ENCODE data around the gene TALDO1. TPM values are rescaled to one million over a fixed set of nuclear protein-coding genes. Genes with fewer than 3 reads are reported as not detected.
A peak's percentile ranks its signal among the peaks of the same experiment; 100 is the strongest.

The TALDO1 gene
- total RNA-seq, 1 experiment from 2014 or later, result 379 TPM

GRCh38 chr11:706957-707816, 40.1 kb upstream of the TALDO1 start:
- H3K4me1 Mint-ChIP-seq (ENCODE audit: low read depth, unreplicated experiment), result peaks cover 33% of the 10 kb centered on the region
- peak; percentile 72 for DNase-seq
- no peaks in the 10 kb centered on the region for H3K9me3 Mint-ChIP-seq (ENCODE audit: low read depth, unreplicated experiment)
- intact Hi-C loops (cut with micrococcal nuclease; ENCODE audit: unreplicated experiment), result loop anchor here (10.0 kb wide), 1 partner anchor 142 kb away; the partner anchor contains the start of genes LMNTD2 and RASSF7
- peak overlapping the region; percentile 88 for H3K4me3 Mint-ChIP-seq (ENCODE audit: low read depth, unreplicated experiment)
- no peaks in the 10 kb centered on the region for H3K27me3 Mint-ChIP-seq (ENCODE audit: unreplicated experiment)
- CTCF ChIA-PET, result interaction anchor here (0.7 to 1.5 kb wide), 3 partner anchors 11 to 68 kb away, joined by 3 to 8 read pairs (median 4); no protein-coding TSS in a partner anchor
- TF ChIP-seq CTCF (IDR thresholded peaks at IDR 0.05; ENCODE audit: unreplicated experiment), result no peak
- TSS peak; percentile 36 for BruUV-seq (replicated peaks)
- H3K36me3 Mint-ChIP-seq (ENCODE audit: insufficient read depth, unreplicated experiment), result peaks cover 67% of the 10 kb centered on the region
- H3K27ac Mint-ChIP-seq (ENCODE audit: unreplicated experiment), result peak overlapping the region; percentile 87

- Mint-ChIP-seq H3K27ac (ENCODE audit: unreplicated experiment) (peak overlapping the region; percentile 87), H3K4me3 (ENCODE audit: low read depth, unreplicated experiment) (peak overlapping the region; percentile 88), H3K4me1 (ENCODE audit: low read depth, unreplicated experiment) (peaks cover 33% of the 10 kb centered on the region), H3K27me3 (ENCODE audit: unreplicated experiment) (no peaks in the 10 kb centered on the region), H3K36me3 (ENCODE audit: insufficient read depth, unreplicated experiment) (peaks cover 69% of the 10 kb centered on the region), H3K9me3 (ENCODE audit: low read depth, unreplicated experiment) (no peaks in the 10 kb centered on the region)
- CTCF ChIA-PET, result interaction anchor here (0.7 kb wide), 1 partner anchor 46 kb away, joined by 3 read pairs; no protein-coding TSS in a partner anchor
- no peak for TF ChIP-seq CTCF (IDR thresholded peaks at IDR 0.05; ENCODE audit: unreplicated experiment)
- intact Hi-C loops (cut with micrococcal nuclease; ENCODE audit: unreplicated experiment), result loop anchor here (10.0 kb wide), 1 partner anchor 143 kb away; the partner anchor contains the start of genes LMNTD2 and RASSF7
- no TSS peak for BruUV-seq (replicated peaks)
- DNase-seq, result peak; percentile 74
These were observed 39.3 kb upstream of the TALDO1 start for GRCh38 chr11:707817-708420.

GRCh38 chr11:708511-708910, 38.8 kb upstream of the TALDO1 start:
- BruUV-seq (replicated peaks), result no TSS peak
- Mint-ChIP-seq H3K27me3 (ENCODE audit: unreplicated experiment) (no peaks in the 10 kb centered on the region), H3K9me3 (ENCODE audit: low read depth, unreplicated experiment) (no peaks in the 10 kb centered on the region), H3K4me1 (ENCODE audit: low read depth, unreplicated experiment) (peaks cover 37% of the 10 kb centered on the region), H3K27ac (ENCODE audit: unreplicated experiment) (no peak overlapping the region), H3K36me3 (ENCODE audit: insufficient read depth, unreplicated experiment) (peaks cover 67% of the 10 kb centered on the region), H3K4me3 (ENCODE audit: low read depth, unreplicated experiment) (peak overlapping the region; percentile 88)
- intact Hi-C loops (cut with micrococcal nuclease; ENCODE audit: unreplicated experiment), result loop anchor here (10.0 kb wide), 1 partner anchor 144 kb away; the partner anchor contains the start of genes LMNTD2 and RASSF7
- no peak for TF ChIP-seq CTCF (IDR thresholded peaks at IDR 0.05; ENCODE audit: unreplicated experiment)
- DNase-seq, result no peak
- CTCF ChIA-PET, result no interaction called here

GRCh38 chr11:709109-709997, 37.9 kb upstream of the TALDO1 start:
- Mint-ChIP-seq H3K27me3 (ENCODE audit: unreplicated experiment) (no peaks in the 10 kb centered on the region), H3K4me1 (ENCODE audit: low read depth, unreplicated experiment) (peaks cover 45% of the 10 kb centered on the region), H3K9me3 (ENCODE audit: low read depth, unreplicated experiment) (no peaks in the 10 kb centered on the region), H3K4me3 (ENCODE audit: low read depth, unreplicated experiment) (no peak overlapping the region), H3K27ac (ENCODE audit: unreplicated experiment) (no peak overlapping the region), H3K36me3 (ENCODE audit: insufficient read depth, unreplicated experiment) (peaks cover 76% of the 10 kb centered on the region)
- no peak for TF ChIP-seq CTCF (IDR thresholded peaks at IDR 0.05; ENCODE audit: unreplicated experiment)
- intact Hi-C loops (cut with micrococcal nuclease; ENCODE audit: unreplicated experiment), result loop anchor here (10.0 kb wide), 1 partner anchor 145 kb away; the partner anchor contains the start of genes LMNTD2 and RASSF7
- CTCF ChIA-PET, result interaction anchor here (0.6 kb wide), 1 partner anchor 21 kb away, joined by 6 read pairs; no protein-coding TSS in a partner anchor
- BruUV-seq (replicated peaks), result no TSS peak
- no peak for DNase-seq
